ENCODE data around the gene AP5M1. TPM values are rescaled to one million over a fixed set of nuclear protein-coding genes. Genes with fewer than 3 reads are reported as not detected.
"Not testable (repeated sequence)": the region's sequence is repeated elsewhere in the genome, so short reads cannot be mapped to it uniquely, and the experiment has no call there.

The AP5M1 gene
- total and polyA plus RNA-seq, 4 donors, result 34.8 to 45.6 (median 40.1) TPM

DNA sequence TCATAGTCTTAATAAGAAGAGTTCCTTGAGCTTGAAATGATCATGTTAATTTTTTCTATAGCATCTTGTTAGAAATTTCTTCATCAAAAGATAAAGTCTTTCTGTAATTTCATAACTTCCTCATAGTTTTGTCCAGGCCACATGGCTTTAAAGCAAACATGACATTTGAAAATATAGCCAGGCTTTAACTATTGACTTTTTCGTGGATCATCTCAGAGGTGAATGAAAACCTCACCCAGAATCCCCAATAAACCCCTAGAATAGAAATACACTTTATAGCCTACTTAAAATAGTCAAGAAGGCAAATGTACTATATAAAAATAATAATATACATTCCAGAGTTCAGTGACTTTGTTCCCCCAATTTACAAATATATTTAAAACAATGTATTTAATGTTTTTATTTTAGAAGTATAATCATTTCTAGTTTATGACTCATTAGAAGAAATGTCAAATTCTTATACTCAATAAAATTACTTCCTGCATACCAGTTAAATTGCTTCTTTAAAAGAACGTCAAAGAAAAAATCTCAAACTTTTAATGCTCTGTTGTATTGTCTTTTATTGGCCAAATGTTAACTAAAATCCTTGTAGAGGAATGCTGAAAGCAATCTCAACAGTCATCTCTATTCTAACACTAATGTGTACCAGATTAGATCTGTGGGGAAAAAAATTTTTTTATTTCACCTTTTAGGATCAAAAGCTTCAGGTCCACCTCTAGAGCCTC lies 21.7 kb upstream of the AP5M1 start:
- H3K9me3 ChIP-seq (ENCODE audit: control insufficient read depth, insufficient read depth, low read length), result no peaks in the 10 kb centered on the region
- no peaks in the 10 kb centered on the region for H3K4me1 ChIP-seq (ENCODE audit: control insufficient read depth, insufficient read depth, low read length)
- peaks cover 4% of the 10 kb centered on the region for H3K36me3 ChIP-seq (ENCODE audit: control insufficient read depth, insufficient read depth, low read length)
- WGBS (ENCODE audit: insufficient coverage), result no CpG with 5 or more reads among the region's 2 CpGs
- no peak overlapping the region for H3K4me3 ChIP-seq (ENCODE audit: low read depth, low read length)
- no peak for DNase-seq (ENCODE audit: low read depth in 4 of 6, low spot score in 6 of 6)
- no peak overlapping the region for H3K27ac ChIP-seq (ENCODE audit: low read depth, low read length)
- no peaks in the 10 kb centered on the region for H3K27me3 ChIP-seq (ENCODE audit: control insufficient read depth, insufficient read depth, low read length)

DNA sequence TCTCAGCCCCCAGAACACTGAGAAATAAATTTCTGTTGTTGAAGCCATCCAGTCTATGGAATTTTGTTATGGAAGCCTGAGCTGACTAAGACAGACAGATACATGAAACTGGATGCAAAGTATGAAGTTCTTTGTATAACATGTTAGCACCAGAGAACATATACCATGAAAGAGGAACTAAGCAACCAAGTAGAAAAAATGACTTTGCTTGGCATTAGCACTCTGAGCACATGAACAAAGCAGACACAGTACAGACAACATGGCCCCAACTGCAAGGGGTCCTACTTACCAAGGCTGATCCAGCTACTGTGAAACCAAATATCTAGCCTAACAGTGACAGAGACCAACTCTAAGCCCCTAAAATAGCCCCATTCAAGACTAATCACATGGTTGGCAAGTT lies 13.9 kb upstream of the AP5M1 start:
- no peaks in the 10 kb centered on the region for H3K9me3 ChIP-seq (ENCODE audit: control insufficient read depth, insufficient read depth, low read length)

DNA sequence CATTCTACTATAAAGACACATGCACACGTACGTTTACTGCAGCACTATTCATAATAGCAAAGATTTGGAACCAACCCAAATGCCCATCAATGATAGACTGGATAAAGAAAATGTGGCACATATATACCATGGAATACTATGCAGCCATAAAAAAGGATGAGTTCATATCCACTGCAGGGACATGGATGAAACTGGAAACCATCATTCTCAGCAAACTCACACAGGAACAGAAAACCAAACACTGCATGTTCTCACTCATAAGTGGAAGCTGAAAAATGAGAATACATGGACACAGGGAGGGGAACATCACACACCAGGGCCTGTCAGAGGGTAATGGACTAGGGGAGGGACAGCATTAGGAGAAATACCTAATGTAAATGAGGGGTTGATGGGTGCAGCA lies 10.6 kb upstream of the AP5M1 start:
- H3K36me3 ChIP-seq (ENCODE audit: control insufficient read depth, insufficient read depth, low read length); H3K9me3 ChIP-seq (ENCODE audit: control insufficient read depth, insufficient read depth, low read length); DNase-seq (ENCODE audit: low read depth in 4 of 6, low spot score in 6 of 6); H3K4me1 ChIP-seq (ENCODE audit: control insufficient read depth, insufficient read depth, low read length); H3K27ac ChIP-seq (ENCODE audit: low read depth, low read length); H3K27me3 ChIP-seq (ENCODE audit: control insufficient read depth, insufficient read depth, low read length); H3K4me3 ChIP-seq (ENCODE audit: low read depth, low read length): not testable (repeated sequence)
- no CpG with 5 or more reads among the region's 2 CpGs for WGBS (ENCODE audit: insufficient coverage)

More for the DNA sequence above, 13.9 kb upstream of the AP5M1 start:
- Histone ChIP-seq H3K27ac (ENCODE audit: low read depth, low read length) (no peak overlapping the region), H3K4me3 (ENCODE audit: low read depth, low read length) (no peak overlapping the region), H3K27me3 (ENCODE audit: control insufficient read depth, insufficient read depth, low read length) (no peaks in the 10 kb centered on the region), H3K4me1 (ENCODE audit: control insufficient read depth, insufficient read depth, low read length) (no peaks in the 10 kb centered on the region), H3K36me3 (ENCODE audit: control insufficient read depth, insufficient read depth, low read length) (peaks cover 2% of the 10 kb centered on the region)
- DNase-seq (ENCODE audit: low read depth in 4 of 6, low spot score in 6 of 6), result no peak

DNA sequence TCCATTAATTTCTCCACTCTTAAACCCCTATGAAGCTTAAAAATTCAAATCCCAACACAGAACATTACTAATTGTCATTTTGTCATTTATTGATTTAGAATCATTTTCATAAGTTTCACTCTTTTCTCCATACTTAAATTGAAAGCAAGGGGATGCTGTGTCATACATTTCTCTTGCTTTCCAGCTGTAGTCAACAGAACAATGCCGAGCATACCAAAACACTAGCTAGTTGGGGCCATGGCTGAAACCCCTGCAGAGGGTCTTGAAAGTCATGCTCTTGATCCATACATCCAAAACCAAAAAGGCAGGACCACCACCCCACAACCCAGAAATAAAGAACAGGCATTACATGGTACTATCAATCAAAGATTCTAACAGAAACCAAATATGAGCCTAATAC lies 9.1 kb upstream of the AP5M1 start:
- no peak for DNase-seq (ENCODE audit: low read depth in 4 of 6, low spot score in 6 of 6)
- 88% methylated on average over 1 of the region's 1 CpG for WGBS (ENCODE audit: insufficient coverage)

DNA sequence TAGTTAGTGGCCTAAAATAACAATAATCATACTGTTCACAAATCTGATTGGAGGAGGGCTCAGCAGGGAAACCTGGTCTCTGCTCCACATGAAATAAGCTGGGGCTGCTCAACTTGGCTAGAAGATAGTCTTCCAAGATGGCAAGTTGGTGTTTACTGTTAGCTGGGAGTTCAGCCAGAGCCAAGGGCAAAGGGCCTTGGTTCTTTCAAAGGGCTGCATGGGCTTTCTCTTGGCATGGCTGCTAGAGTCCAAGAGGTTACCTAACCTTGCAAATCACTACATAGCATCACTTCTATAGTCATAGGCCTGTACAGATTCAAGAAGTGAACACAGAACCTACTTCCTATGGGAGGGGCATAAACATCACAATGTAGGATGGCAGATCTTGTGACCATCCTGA lies 7.2 kb upstream of the AP5M1 start:
- DNase-seq (ENCODE audit: low read depth in 4 of 6, low spot score in 6 of 6), result no peak
- Histone ChIP-seq H3K4me1 (ENCODE audit: control insufficient read depth, insufficient read depth, low read length) (no peaks in the 10 kb centered on the region), H3K4me3 (ENCODE audit: low read depth, low read length) (no peak overlapping the region), H3K27ac (ENCODE audit: low read depth, low read length) (no peak overlapping the region), H3K27me3 (ENCODE audit: control insufficient read depth, insufficient read depth, low read length) (no peaks in the 10 kb centered on the region), H3K36me3 (ENCODE audit: control insufficient read depth, insufficient read depth, low read length) (peaks cover 2% of the 10 kb centered on the region), H3K9me3 (ENCODE audit: control insufficient read depth, insufficient read depth, low read length) (no peaks in the 10 kb centered on the region)

More for the DNA sequence above, 9.1 kb upstream of the AP5M1 start:
- Histone ChIP-seq H3K4me3 (ENCODE audit: low read depth, low read length) (no peak overlapping the region), H3K27me3 (ENCODE audit: control insufficient read depth, insufficient read depth, low read length) (no peaks in the 10 kb centered on the region), H3K4me1 (ENCODE audit: control insufficient read depth, insufficient read depth, low read length) (no peaks in the 10 kb centered on the region), H3K36me3 (ENCODE audit: control insufficient read depth, insufficient read depth, low read length) (peaks cover 2% of the 10 kb centered on the region), H3K27ac (ENCODE audit: low read depth, low read length) (no peak overlapping the region), H3K9me3 (ENCODE audit: control insufficient read depth, insufficient read depth, low read length) (no peaks in the 10 kb centered on the region)

DNA sequence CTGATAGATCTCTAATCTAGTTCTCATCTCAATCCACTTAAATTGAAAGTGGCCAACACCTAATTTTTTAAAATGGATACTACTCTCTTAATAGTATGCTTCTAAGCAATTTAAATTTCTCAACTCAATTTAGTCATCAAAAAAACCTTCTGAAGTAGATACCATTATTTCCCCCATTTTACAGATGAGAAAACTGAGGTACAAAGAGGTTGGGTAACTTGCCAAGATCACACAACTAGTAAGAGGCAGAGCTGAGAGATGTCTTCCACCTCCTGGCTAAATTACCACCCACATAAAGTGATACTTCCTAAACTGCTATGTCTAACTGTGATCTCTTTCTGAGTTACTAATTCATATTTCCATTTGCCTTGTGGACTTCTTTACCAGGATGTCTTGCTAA lies 6.7 kb upstream of the AP5M1 start:
- no peaks in the 10 kb centered on the region for H3K4me1 ChIP-seq (ENCODE audit: control insufficient read depth, insufficient read depth, low read length)

DNA sequence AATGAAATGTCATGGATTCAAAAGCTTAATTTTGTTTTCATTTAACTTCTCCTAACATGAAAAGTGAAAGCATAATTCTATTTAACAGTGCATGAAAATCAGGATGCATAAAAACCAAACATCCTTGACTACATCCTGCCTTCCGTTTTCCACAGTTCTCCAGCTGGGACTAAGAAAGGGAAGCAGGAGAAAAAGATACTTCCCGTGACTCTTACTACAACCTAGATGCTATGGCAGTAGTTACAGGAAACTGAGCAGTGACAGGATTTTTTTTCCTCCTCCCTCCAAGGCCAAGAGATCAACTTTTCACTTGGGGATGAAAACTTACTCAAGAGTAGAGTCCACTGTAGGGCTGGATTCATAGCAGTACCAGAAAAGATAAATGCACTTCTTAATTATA lies 2.7 kb upstream of the AP5M1 start:
- Histone ChIP-seq H3K36me3 (ENCODE audit: control insufficient read depth, insufficient read depth, low read length) (no peaks in the 10 kb centered on the region), H3K4me1 (ENCODE audit: control insufficient read depth, insufficient read depth, low read length) (peaks cover 4% of the 10 kb centered on the region), H3K27me3 (ENCODE audit: control insufficient read depth, insufficient read depth, low read length) (no peaks in the 10 kb centered on the region), H3K27ac (ENCODE audit: low read depth, low read length) (no peak overlapping the region), H3K9me3 (ENCODE audit: control insufficient read depth, insufficient read depth, low read length) (no peaks in the 10 kb centered on the region), H3K4me3 (ENCODE audit: low read depth, low read length) (no peak overlapping the region)
- no CpG with 5 or more reads among the region's 2 CpGs for WGBS (ENCODE audit: insufficient coverage)
- no peak for DNase-seq (ENCODE audit: low read depth in 4 of 6, low spot score in 6 of 6)

More for the DNA sequence above, 6.7 kb upstream of the AP5M1 start:
- H3K36me3 ChIP-seq (ENCODE audit: control insufficient read depth, insufficient read depth, low read length), result no peaks in the 10 kb centered on the region
- no peak overlapping the region for H3K27ac ChIP-seq (ENCODE audit: low read depth, low read length)
- DNase-seq (ENCODE audit: low read depth in 4 of 6, low spot score in 6 of 6), result no peak
- no peak overlapping the region for H3K4me3 ChIP-seq (ENCODE audit: low read depth, low read length)
- H3K9me3 ChIP-seq (ENCODE audit: control insufficient read depth, insufficient read depth, low read length), result no peaks in the 10 kb centered on the region
- H3K27me3 ChIP-seq (ENCODE audit: control insufficient read depth, insufficient read depth, low read length), result no peaks in the 10 kb centered on the region

DNA sequence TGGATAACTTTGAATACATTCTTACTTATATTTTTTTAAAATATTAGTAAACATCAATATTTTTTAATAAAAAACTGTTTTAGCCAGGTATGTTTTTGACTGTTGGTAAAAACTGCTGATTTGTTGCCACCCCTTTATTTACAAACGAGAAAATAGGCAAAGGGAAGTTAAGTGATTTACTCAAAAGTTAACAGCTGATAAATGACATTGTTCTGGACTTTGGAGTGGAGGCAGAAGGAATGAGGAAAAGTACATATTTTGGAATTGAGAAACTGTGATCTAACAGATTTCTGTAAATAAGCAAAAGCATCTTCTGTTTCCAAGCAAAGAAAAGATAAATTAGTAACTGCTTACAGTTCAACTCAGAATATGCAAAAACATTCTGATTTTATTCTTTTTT lies 4.5 kb downstream of the AP5M1 start:
- no peak for DNase-seq (ENCODE audit: low read depth in 4 of 6, low spot score in 6 of 6)

DNA sequence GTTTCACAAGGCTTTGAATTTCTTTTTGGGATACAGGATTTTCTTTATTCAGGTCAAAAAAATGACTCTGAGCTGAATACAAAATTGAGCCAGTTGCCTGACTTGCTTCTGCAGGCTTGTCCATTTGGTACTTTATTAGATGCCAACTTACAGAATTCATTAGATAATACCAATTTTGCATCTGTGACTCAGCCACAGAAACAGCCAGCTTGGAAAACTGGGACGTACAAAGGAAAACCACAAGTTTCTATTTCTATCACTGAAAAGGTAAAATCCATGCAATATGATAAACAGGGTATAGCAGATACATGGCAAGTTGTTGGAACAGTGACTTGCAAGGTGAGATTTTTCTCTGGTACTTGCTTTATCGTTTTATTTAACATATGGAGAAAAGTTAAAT lies 5.8 kb downstream of the AP5M1 start:
- Histone ChIP-seq H3K4me3 (ENCODE audit: low read depth, low read length) (no peak overlapping the region), H3K36me3 (ENCODE audit: control insufficient read depth, insufficient read depth, low read length) (peaks cover 7% of the 10 kb centered on the region), H3K27ac (ENCODE audit: low read depth, low read length) (no peak overlapping the region), H3K4me1 (ENCODE audit: control insufficient read depth, insufficient read depth, low read length) (peaks cover 4% of the 10 kb centered on the region), H3K27me3 (ENCODE audit: control insufficient read depth, insufficient read depth, low read length) (no peaks in the 10 kb centered on the region), H3K9me3 (ENCODE audit: control insufficient read depth, insufficient read depth, low read length) (no peaks in the 10 kb centered on the region)
- no CpG with 5 or more reads among the region's 2 CpGs for WGBS (ENCODE audit: insufficient coverage)
- no peak for DNase-seq (ENCODE audit: low read depth in 4 of 6, low spot score in 6 of 6)

More for the DNA sequence above, 4.5 kb downstream of the AP5M1 start:
- Histone ChIP-seq H3K36me3 (ENCODE audit: control insufficient read depth, insufficient read depth, low read length) (peaks cover 7% of the 10 kb centered on the region), H3K27me3 (ENCODE audit: control insufficient read depth, insufficient read depth, low read length) (no peaks in the 10 kb centered on the region), H3K4me3 (ENCODE audit: low read depth, low read length) (no peak overlapping the region), H3K27ac (ENCODE audit: low read depth, low read length) (no peak overlapping the region), H3K9me3 (ENCODE audit: control insufficient read depth, insufficient read depth, low read length) (no peaks in the 10 kb centered on the region), H3K4me1 (ENCODE audit: control insufficient read depth, insufficient read depth, low read length) (peaks cover 4% of the 10 kb centered on the region)
- no CpG with 5 or more reads among the region's 1 CpG for WGBS (ENCODE audit: insufficient coverage)

DNA sequence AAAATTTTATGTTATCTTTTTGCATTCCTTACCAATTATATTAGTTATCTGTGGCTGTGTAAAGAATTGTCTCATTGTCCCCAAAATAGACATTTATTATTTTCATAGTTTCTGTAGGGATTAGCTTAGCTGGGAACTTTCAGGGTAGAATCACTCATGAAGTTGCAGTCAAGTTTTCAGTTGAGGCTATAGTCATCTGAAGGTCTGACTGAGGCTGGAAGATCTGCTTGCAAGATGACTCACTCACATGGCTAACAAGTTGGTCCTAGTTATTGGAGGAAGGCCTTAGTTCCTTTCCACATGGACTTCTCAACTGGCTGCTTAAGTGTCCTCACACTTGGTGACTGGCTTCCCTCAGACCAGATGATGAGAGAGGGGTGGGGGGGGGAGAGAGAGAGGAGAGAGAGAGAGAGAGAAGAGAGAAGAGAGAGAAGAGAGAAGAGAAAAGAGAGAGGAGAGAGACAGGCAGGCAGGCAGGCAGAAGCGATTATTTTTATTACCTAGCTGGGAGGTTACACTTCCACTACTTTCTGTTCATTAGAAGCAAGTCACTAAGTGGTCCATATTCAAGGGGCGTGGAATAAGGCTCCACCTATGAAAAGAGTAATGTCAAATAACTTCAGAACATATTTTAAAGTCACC lies 6.4 kb downstream of the AP5M1 start:
- Histone ChIP-seq H3K36me3 (ENCODE audit: control insufficient read depth, insufficient read depth, low read length) (peaks cover 7% of the 10 kb centered on the region), H3K27ac (ENCODE audit: low read depth, low read length) (no peak overlapping the region), H3K9me3 (ENCODE audit: control insufficient read depth, insufficient read depth, low read length) (no peaks in the 10 kb centered on the region), H3K27me3 (ENCODE audit: control insufficient read depth, insufficient read depth, low read length) (no peaks in the 10 kb centered on the region), H3K4me1 (ENCODE audit: control insufficient read depth, insufficient read depth, low read length) (no peaks in the 10 kb centered on the region), H3K4me3 (ENCODE audit: low read depth, low read length) (no peak overlapping the region)
- WGBS (ENCODE audit: insufficient coverage), result no CpG with 5 or more reads among the region's 2 CpGs
- no peak for DNase-seq (ENCODE audit: low read depth in 4 of 6, low spot score in 6 of 6)
